Spinal cord (tissue), 10 donors: Measurements from ENCODE around the gene UBE2Q2. TPM values are rescaled to one million over a fixed set of nuclear protein-coding genes. Genes with fewer than 3 reads are reported as not detected.
A peak's percentile ranks its signal among the peaks of the same experiment; 100 is the strongest.
"Not testable (repeated sequence)": the region's sequence is repeated elsewhere in the genome, so short reads cannot be mapped to it uniquely, and the experiment has no call there.

Source experiments
- DNase-seq, 6 donors: peaks; one replicate each; pipeline versions ENCODE4 v3.0.0 to v3.0.0-alpha.2; 2013 to 2015; ENCODE audit warnings: low spot score in 6 of 6, low read depth in 4 of 6
- H3K27ac ChIP-seq: one replicate; pipeline ENCODE4 v1.5.1; 2013; ENCODE audit warnings: low read depth, low read length, control low read depth
- H3K27me3 ChIP-seq: one replicate; pipeline ENCODE4 v1.6.1; 2013; ENCODE audit warnings: low read length; ENCODE audit not compliant: control insufficient read depth, insufficient read depth
- H3K36me3 ChIP-seq: one replicate; pipeline ENCODE4 v1.6.1; 2013; ENCODE audit warnings: low read length; ENCODE audit not compliant: control insufficient read depth, insufficient read depth
- H3K4me1 ChIP-seq: one replicate; pipeline ENCODE4 v1.6.1; 2013; ENCODE audit warnings: low read length; ENCODE audit not compliant: control insufficient read depth, insufficient read depth
- H3K4me3 ChIP-seq: one replicate; pipeline ENCODE4 v1.5.1; 2013; ENCODE audit warnings: low read depth, low read length, control low read depth
- H3K9me3 ChIP-seq: one replicate; pipeline ENCODE4 v1.6.1; 2013; ENCODE audit warnings: low read length; ENCODE audit not compliant: control insufficient read depth, insufficient read depth
- WGBS: methylation state at CpG from one replicate; pipeline ENCODE4 v1.1.5; 2013; ENCODE audit warnings: missing lambda C conversion rate; ENCODE audit not compliant: insufficient coverage; 5-methylcytosine and 5-hydroxymethylcytosine counted together
- polyA plus RNA-seq, 2 donors: library from polyadenylated mRNA; unstranded; fragments of 120-200 nt; gene quantifications; one replicate each; pipeline ENCODE4 v1.2.1, GENCODE V29; 2013; ENCODE audit not compliant: insufficient read length in 2 of 2
- total RNA-seq, 2 donors: library from RNA; depleted of rRNA in 1 of 2; stranded (reverse); fragments of 120-200 nt in 1 of 2; fragments of >200 nt in 1 of 2; gene quantifications; one replicate each; pipeline versions ENCODE4 v1.2.3 to v1.2.4, GENCODE V29; 2013 to 2014
- donor health status: healthy.

Gene UBE2Q2
- total and polyA plus RNA-seq, 4 donors, result 46.6 to 60.5 (median 56.1) TPM

- WGBS, result no CpG with 5 or more reads among the region's 3 CpGs
- not testable (repeated sequence) for H3K4me1 ChIP-seq, H3K27ac ChIP-seq, H3K4me3 ChIP-seq, DNase-seq, H3K27me3 ChIP-seq, H3K9me3 ChIP-seq
- H3K36me3 ChIP-seq, result peaks cover 15% of the 10 kb centered on the region
Measured at GRCh38 chr15:75910355-75910754, 67.1 kb downstream of the UBE2Q2 start.

DNA sequence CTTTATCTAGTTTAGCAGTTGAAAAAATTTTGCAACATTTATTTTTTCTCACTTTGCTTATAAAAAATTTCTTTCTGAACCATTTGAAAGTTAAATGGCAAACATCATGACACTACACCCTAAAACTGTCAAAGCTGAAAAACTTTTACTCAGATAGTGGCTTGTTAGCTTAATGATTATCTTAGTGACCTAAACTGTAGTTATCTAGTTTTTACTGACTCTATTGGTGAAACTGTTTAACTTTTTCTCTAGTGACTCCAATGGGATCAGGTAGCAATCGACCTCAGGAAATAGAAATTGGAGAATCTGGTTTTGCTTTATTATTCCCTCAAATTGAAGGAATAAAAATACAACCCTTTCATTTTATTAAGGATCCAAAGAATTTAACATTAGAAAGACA is 73.7 kb downstream of the UBE2Q2 start:
- DNase-seq, result no peak
- no CpG with 5 or more reads among the region's 1 CpG for WGBS
- Histone ChIP-seq H3K27me3 (no peaks in the 10 kb centered on the region), H3K27ac (no peak overlapping the region), H3K9me3 (no peaks in the 10 kb centered on the region), H3K36me3 (peaks cover 14% of the 10 kb centered on the region), H3K4me1 (no peaks in the 10 kb centered on the region), H3K4me3 (no peak overlapping the region)

DNA sequence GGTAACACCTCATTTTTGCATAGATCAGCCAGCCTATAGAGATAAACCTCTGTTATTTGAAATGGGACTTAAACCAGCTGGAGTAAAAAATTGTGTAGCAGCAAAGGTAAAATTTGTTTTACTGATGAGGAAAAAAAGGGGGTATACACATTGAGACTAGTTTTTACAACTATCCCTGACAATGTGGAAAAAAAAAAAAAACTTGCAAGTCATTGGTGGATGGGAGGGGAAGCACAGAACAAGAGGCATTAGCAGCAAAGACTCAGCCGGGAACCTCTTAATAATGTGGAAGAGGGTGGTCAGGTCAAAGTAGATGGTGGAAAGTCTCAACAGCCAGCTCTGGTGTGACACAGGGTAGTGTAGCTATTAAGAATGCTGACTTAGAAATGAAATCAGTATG is 74.9 kb downstream of the UBE2Q2 start:
- no peak for DNase-seq
- peaks cover 21% of the 10 kb centered on the region for H3K36me3 ChIP-seq
- H3K27me3 ChIP-seq, result no peaks in the 10 kb centered on the region
- H3K4me1 ChIP-seq, result no peaks in the 10 kb centered on the region
- 100% methylated on average over 1 of the region's 1 CpG for WGBS
- H3K4me3 ChIP-seq, result no peak overlapping the region
- H3K9me3 ChIP-seq, result no peaks in the 10 kb centered on the region
- H3K27ac ChIP-seq, result no peak overlapping the region

DNA sequence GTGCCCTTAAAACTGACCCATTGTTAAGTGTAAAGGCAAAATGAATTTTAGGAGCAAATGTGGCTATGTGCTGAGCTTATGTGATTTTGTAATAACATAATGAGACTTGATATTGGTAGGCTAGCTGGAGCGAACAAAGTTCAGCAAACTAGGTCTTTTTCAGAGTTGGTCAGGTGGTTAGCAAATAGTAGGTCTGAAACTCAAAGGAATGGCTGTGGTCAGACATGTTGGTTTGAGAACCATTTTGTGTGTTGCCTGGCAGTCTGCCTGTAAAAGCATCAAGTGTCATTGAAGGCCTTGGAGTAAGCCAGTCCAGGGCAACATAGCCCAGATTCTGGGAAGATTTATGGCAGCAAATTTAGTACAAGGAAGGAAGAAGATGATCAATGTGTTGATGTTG is 76.8 kb downstream of the UBE2Q2 start:
- Histone ChIP-seq H3K36me3 (peaks cover 18% of the 10 kb centered on the region), H3K27ac (no peak overlapping the region), H3K4me1 (no peaks in the 10 kb centered on the region), H3K27me3 (no peaks in the 10 kb centered on the region), H3K4me3 (no peak overlapping the region), H3K9me3 (no peaks in the 10 kb centered on the region)
- WGBS, result 78% methylated on average over 1 of the region's 1 CpG
- DNase-seq, result no peak

- peaks cover 18% of the 10 kb centered on the region for H3K36me3 ChIP-seq
- no peaks in the 10 kb centered on the region for H3K9me3 ChIP-seq
- DNase-seq, result peak in 2 of 6 donors; percentile 8 to 21
- H3K4me1 ChIP-seq, result no peaks in the 10 kb centered on the region
- no peak overlapping the region for H3K27ac ChIP-seq
- H3K27me3 ChIP-seq, result no peaks in the 10 kb centered on the region
- H3K4me3 ChIP-seq, result no peak overlapping the region
- 92% methylated on average over 5 of the region's 9 CpGs for WGBS
Measured at GRCh38 chr15:75921732-75922703, 78.8 kb downstream of the UBE2Q2 start.

- WGBS, result 96% methylated on average over 4 of the region's 4 CpGs
- DNase-seq, result no peak
- Histone ChIP-seq H3K4me1 (no peaks in the 10 kb centered on the region), H3K27ac (no peak overlapping the region), H3K27me3 (no peaks in the 10 kb centered on the region), H3K9me3 (no peaks in the 10 kb centered on the region), H3K36me3 (peaks cover 16% of the 10 kb centered on the region), H3K4me3 (no peak overlapping the region)
Measured at GRCh38 chr15:75923756-75924155, 80.5 kb downstream of the UBE2Q2 start.

- Histone ChIP-seq H3K27ac (no peak overlapping the region), H3K9me3 (no peaks in the 10 kb centered on the region), H3K36me3 (peaks cover 12% of the 10 kb centered on the region), H3K4me1 (no peaks in the 10 kb centered on the region), H3K4me3 (no peak overlapping the region), H3K27me3 (no peaks in the 10 kb centered on the region)
- DNase-seq, result no peak
- WGBS, result 100% methylated on average over 1 of the region's 1 CpG
Measured at GRCh38 chr15:75924576-75924975, 81.3 kb downstream of the UBE2Q2 start.

DNA sequence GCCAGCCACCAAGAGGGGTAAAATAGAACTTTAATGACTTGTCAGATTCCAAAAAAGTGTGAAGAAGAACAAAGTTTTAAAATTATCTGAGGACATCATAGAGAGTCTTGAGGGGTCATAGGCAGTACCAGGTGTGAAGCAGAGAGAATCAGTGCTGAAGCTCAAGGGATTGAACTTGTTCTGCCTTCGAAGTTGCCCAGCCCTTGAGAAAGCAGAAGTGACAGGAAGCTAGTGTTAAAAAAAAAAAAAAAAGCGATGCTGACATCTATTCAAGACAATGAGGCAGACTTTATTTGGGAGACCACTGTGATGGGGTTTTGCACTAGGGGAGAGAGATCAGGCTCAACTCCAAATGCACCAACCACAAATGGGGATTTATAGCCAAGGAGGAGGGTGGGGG is 82.2 kb downstream of the UBE2Q2 start:
- Histone ChIP-seq H3K9me3 (no peaks in the 10 kb centered on the region), H3K4me3 (no peak overlapping the region), H3K27me3 (no peaks in the 10 kb centered on the region), H3K36me3 (peaks cover 12% of the 10 kb centered on the region), H3K4me1 (no peaks in the 10 kb centered on the region), H3K27ac (no peak overlapping the region)
- whole genome bisulfite sequencing, result no CpG with 5 or more reads among the region's 2 CpGs
- no peak for DNase-seq

GRCh38 chr15:75926931-75927330 is 83.7 kb downstream of the UBE2Q2 start:
- Histone ChIP-seq H3K27ac (no peak overlapping the region), H3K36me3 (peaks cover 10% of the 10 kb centered on the region), H3K27me3 (no peaks in the 10 kb centered on the region), H3K9me3 (no peaks in the 10 kb centered on the region), H3K4me3 (no peak overlapping the region), H3K4me1 (no peaks in the 10 kb centered on the region)
- 100% methylated on average over 2 of the region's 3 CpGs for WGBS
- DNase-seq, result no peak

DNA sequence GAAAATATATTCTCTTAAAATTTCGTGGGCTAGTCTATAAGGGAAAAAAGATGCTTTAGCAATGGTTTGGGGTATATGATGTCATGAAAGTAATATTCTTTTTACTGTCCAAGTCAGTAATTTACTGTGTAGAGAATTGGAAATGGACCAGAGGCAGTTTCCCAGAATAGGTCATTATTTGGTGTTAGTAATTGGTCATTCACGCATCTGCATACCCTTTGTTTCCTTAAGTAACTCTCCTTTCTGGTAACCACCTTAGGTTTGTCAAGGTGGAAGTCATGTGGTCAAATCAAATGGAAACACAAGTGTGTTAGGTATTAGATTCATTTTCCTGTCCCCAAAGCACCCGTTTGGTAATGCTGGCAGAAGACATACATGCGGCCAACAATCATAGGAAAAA is 84.4 kb downstream of the UBE2Q2 start:
- H3K4me3 ChIP-seq, result no peak overlapping the region
- H3K4me1 ChIP-seq, result no peaks in the 10 kb centered on the region
- H3K27ac ChIP-seq, result no peak overlapping the region
- H3K9me3 ChIP-seq, result no peaks in the 10 kb centered on the region
- no peak for DNase-seq
- H3K27me3 ChIP-seq, result no peaks in the 10 kb centered on the region
- H3K36me3 ChIP-seq, result peaks cover 6% of the 10 kb centered on the region
- no CpG with 5 or more reads among the region's 4 CpGs for WGBS
